IMR-90 (cell line): Measurements from ENCODE around the gene CAMTA1.

ENCODE experiments used
- BHLHE40 ChIP-seq: fragments of 150-350 bp; IDR thresholded peaks from 2 replicates; pipeline ENCODE4 v1.6.1; 2016; ENCODE audit warnings: mild to moderate bottlenecking, low read depth, low read length
- CEBPB ChIP-seq: IDR thresholded peaks from 2 replicates; pipeline ENCODE4 v1.6.1; 2012; ENCODE audit warnings: low read depth, low read length, improper control_type of control experiment
- CHD1 ChIP-seq: IDR thresholded peaks from 2 replicates; pipeline ENCODE4 v1.6.1; 2012; ENCODE audit warnings: low read depth, low read length, improper control_type of control experiment
- FOS ChIP-seq: fragments of 150-350 bp; IDR thresholded peaks from 2 replicates; pipeline ENCODE4 v1.6.1; 2016; ENCODE audit warnings: low read depth, low read length
- MAFK ChIP-seq: IDR thresholded peaks from 2 replicates; pipeline ENCODE4 v1.6.1; 2012; ENCODE audit warnings: low read depth, low read length, improper control_type of control experiment
- MXI1 ChIP-seq: IDR thresholded peaks from 2 replicates; pipeline ENCODE4 v1.6.1; 2012; ENCODE audit warnings: low read depth, mild to moderate bottlenecking, low read length, moderate library complexity, borderline replicate concordance
- POLR2A ChIP-seq: IDR thresholded peaks from 2 replicates; pipeline ENCODE4 v1.6.1; 2012; ENCODE audit warnings: mild to moderate bottlenecking, low read depth, low read length
- RAD21 ChIP-seq: IDR thresholded peaks from 2 replicates; pipeline ENCODE4 v1.6.1; 2012; ENCODE audit warnings: low read length, improper control_type of control experiment
- RCOR1 ChIP-seq: IDR thresholded peaks from 2 replicates; pipeline ENCODE4 v1.6.1; 2012; ENCODE audit warnings: mild to moderate bottlenecking, low read length, improper control_type of control experiment; ENCODE audit not compliant: insufficient replicate concordance
- RFX5 ChIP-seq: IDR thresholded peaks from 2 replicates; pipeline ENCODE4 v1.8.0; 2012; ENCODE audit warnings: low read depth, mild to moderate bottlenecking, low read length, moderate library complexity
- SMC3 ChIP-seq: fragments of 150-350 bp; IDR thresholded peaks from 2 replicates; pipeline ENCODE4 v1.6.1; 2016; ENCODE audit warnings: low read depth, mild to moderate bottlenecking, antibody characterized with exemption, low read length, moderate library complexity
- TF ChIP-seq, protein P1 (sequence below): conservative IDR thresholded peaks from 2 replicates; pipeline ENCODE4 v1.5.1; 2012; ENCODE audit warnings: mild to moderate bottlenecking, low read depth, low read length, improper control_type of control experiment
- TF ChIP-seq, protein P2 (sequence below): fragments of 150-350 bp; IDR thresholded peaks from 2 replicates; pipeline ENCODE4 v1.6.1; 2016; ENCODE audit warnings: low read depth, mild to moderate bottlenecking, low read length, moderate library complexity, borderline replicate concordance
- TF ChIP-seq, protein P3 (sequence below): fragments of 150-350 bp; IDR thresholded peaks from 2 replicates; pipeline ENCODE4 v1.6.1; 2017; ENCODE audit warnings: mild to moderate bottlenecking, antibody characterized with exemption, low read length, low read depth

DNA sequence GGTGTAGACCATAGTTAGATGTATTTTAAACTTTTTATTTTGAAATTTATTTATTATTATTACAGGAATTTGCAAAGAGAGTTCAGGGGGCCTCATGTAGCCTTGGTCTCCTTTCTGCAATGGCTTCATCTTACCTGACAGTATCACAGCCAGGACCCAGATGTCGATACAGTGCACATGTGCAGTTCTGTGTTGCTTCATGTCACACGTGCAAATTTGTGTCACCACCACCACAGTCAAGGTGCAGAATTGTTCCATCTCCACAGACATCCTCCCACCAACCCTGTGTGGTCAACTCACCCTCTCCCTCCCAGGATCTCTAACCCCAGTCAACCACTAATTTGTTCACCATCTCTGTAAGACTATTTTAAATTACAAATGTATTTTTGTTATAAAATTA is 184.5 kb downstream of the CAMTA1 start:
- TF ChIP-seq, protein P1, sequence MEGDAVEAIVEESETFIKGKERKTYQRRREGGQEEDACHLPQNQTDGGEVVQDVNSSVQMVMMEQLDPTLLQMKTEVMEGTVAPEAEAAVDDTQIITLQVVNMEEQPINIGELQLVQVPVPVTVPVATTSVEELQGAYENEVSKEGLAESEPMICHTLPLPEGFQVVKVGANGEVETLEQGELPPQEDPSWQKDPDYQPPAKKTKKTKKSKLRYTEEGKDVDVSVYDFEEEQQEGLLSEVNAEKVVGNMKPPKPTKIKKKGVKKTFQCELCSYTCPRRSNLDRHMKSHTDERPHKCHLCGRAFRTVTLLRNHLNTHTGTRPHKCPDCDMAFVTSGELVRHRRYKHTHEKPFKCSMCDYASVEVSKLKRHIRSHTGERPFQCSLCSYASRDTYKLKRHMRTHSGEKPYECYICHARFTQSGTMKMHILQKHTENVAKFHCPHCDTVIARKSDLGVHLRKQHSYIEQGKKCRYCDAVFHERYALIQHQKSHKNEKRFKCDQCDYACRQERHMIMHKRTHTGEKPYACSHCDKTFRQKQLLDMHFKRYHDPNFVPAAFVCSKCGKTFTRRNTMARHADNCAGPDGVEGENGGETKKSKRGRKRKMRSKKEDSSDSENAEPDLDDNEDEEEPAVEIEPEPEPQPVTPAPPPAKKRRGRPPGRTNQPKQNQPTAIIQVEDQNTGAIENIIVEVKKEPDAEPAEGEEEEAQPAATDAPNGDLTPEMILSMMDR: no peak
- TF ChIP-seq RFX5 (no peak), FOS (no peak), MXI1 (no peak), MAFK (no peak), RCOR1 (no peak), POLR2A (no peak), CEBPB (no peak), BHLHE40 (no peak), RAD21 (no peak), SMC3 (no peak), CHD1 (no peak)
- TF ChIP-seq, protein P2, sequence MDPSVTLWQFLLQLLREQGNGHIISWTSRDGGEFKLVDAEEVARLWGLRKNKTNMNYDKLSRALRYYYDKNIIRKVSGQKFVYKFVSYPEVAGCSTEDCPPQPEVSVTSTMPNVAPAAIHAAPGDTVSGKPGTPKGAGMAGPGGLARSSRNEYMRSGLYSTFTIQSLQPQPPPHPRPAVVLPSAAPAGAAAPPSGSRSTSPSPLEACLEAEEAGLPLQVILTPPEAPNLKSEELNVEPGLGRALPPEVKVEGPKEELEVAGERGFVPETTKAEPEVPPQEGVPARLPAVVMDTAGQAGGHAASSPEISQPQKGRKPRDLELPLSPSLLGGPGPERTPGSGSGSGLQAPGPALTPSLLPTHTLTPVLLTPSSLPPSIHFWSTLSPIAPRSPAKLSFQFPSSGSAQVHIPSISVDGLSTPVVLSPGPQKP: no peak
- TF ChIP-seq, protein P3, sequence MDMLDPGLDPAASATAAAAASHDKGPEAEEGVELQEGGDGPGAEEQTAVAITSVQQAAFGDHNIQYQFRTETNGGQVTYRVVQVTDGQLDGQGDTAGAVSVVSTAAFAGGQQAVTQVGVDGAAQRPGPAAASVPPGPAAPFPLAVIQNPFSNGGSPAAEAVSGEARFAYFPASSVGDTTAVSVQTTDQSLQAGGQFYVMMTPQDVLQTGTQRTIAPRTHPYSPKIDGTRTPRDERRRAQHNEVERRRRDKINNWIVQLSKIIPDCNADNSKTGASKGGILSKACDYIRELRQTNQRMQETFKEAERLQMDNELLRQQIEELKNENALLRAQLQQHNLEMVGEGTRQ: no peak
